Right hindlimb (tissue), 1 donor: ENCODE results near the gene FAM3D.
"Not testable (repeated sequence)": the region's sequence is repeated elsewhere in the genome, so short reads cannot be mapped to it uniquely, and the experiment has no call there.

Experiments
- DNase-seq: peaks from one replicate; pipeline ENCODE4 v3.0.0-alpha.2; 2018

Gene FAM3D

GRCh38 chr3:58683001-58683458 is 16.5 kb upstream of the FAM3D start:
- DNase-seq: peak; percentile 76

- DNase-seq: no peak
Measured at GRCh38 chr3:58681863-58682262, 15.3 kb upstream of the FAM3D start.

GRCh38 chr3:58680879-58681525 is 14.4 kb upstream of the FAM3D start:
- no peak for DNase-seq

GRCh38 chr3:58679974-58680666 is 13.5 kb upstream of the FAM3D start:
- peak; percentile 57 for DNase-seq

GRCh38 chr3:58679446-58679845 is 12.9 kb upstream of the FAM3D start:
- DNase-seq: no peak

- not testable (repeated sequence) for DNase-seq
Measured at GRCh38 chr3:58678177-58678970, 11.8 kb upstream of the FAM3D start.

GRCh38 chr3:58672880-58673279 is 6.3 kb upstream of the FAM3D start:
- DNase-seq: no peak

- no peak for DNase-seq
Measured at GRCh38 chr3:58672451-58672850, 5.9 kb upstream of the FAM3D start.

GRCh38 chr3:58670506-58671135 is 4.0 kb upstream of the FAM3D start:
- DNase-seq: no peak

- no peak for DNase-seq
Measured at GRCh38 chr3:58668247-58668646, 1.7 kb upstream of the FAM3D start.

- DNase-seq: no peak
Measured at GRCh38 chr3:58667704-58668103, 1.1 kb upstream of the FAM3D start.

GRCh38 chr3:58667229-58667628 is 655 bp upstream of the FAM3D start:
- DNase-seq: no peak

- no peak for DNase-seq
Measured at GRCh38 chr3:58665405-58665804, 1.2 kb downstream of the FAM3D start.

- DNase-seq: no peak
Measured at GRCh38 chr3:58664611-58665010, 2.0 kb downstream of the FAM3D start.

GRCh38 chr3:58661836-58662420 is 4.6 kb downstream of the FAM3D start:
- DNase-seq: no peak

- DNase-seq: no peak
Measured at GRCh38 chr3:58660998-58661397, 5.6 kb downstream of the FAM3D start.

GRCh38 chr3:58659051-58659675 is 7.4 kb downstream of the FAM3D start:
- DNase-seq: no peak

- no peak for DNase-seq
Measured at GRCh38 chr3:58658508-58658907, 8.1 kb downstream of the FAM3D start.

GRCh38 chr3:58657571-58658141 is 8.9 kb downstream of the FAM3D start:
- DNase-seq: no peak

GRCh38 chr3:58657036-58657520 is 9.5 kb downstream of the FAM3D start:
- DNase-seq: no peak

GRCh38 chr3:58656631-58657030 is 9.9 kb downstream of the FAM3D start:
- no peak for DNase-seq

GRCh38 chr3:58654466-58654865 is 12.1 kb downstream of the FAM3D start:
- DNase-seq: no peak
